CD4-positive, alpha-beta T cell treated with Interleukin-21 for 1 hour (primary cell): ENCODE data around the gene PRKG1.

Source experiments
- DNase-seq: peaks from one replicate; pipeline ENCODE4 v3.0.0-alpha.2; 2020

PRKG1 gene

DNA sequence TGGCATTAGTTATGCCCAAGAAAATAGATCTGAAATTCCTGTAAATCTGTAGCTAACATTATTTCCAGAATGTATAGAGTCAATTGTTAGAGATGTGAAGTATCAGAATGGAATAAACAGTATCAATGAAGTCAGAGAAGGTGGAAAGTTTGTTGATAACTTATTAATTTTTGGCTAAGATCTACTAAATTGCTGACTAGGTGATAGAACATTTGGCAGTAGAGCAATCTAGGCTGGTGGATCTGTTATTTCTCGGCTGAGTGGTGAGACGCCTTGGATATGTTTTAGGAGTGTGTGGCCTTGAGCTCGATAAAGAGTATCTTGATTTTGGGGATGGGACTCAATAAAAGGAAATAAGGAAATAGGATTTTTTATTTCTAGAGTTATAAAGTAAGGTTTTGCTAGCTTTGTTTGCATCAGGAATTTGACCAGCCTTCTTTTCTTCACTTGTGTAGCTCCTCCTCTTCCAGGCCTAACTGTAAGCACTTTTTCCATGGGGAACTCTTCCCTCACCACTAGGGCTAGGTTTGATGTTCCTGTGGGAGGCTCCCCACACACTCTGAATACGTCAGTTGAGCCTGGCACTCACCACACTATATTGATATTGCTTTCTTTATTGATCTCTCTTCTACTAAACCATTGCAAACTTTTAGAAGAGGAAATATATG lies 711.9 kb downstream of the PRKG1 start:
- no peak for DNase-seq

DNA sequence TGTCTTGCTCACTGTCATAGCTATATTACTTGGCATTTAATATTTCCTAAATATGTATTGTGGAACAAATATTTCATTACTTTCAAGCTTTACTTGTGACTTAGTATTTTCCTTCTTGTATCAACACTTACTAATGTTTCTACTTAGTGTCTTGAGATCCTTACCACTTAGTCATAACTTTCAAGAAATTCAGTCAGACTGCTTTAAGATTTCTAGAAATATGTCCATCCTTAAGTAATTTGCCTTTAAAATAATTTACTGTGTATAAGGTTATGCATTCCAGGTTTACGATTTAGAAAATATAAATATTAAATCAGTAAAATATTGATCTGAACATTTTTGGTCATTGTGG lies 712.4 kb downstream of the PRKG1 start:
- DNase-seq, result no peak

DNA sequence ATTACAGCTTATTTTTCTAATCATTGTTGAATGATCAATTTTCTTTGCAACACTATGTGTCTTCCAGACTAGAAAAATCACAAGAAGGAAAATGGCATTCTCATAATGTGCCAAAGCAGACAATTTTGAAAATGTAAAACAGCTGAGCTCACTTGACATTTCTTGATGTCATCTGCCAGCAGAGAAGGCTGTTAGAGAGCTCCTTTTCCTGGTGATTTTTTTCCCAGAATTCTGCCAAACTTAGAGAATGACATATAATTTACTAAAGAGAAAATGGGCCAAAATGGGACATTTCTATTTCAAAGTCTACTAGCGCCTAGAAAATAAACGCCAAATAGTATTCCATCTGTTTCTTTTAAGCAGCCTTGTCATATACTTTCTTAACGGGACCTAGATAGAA lies 714.0 kb downstream of the PRKG1 start:
- DNase-seq, result no peak

DNA sequence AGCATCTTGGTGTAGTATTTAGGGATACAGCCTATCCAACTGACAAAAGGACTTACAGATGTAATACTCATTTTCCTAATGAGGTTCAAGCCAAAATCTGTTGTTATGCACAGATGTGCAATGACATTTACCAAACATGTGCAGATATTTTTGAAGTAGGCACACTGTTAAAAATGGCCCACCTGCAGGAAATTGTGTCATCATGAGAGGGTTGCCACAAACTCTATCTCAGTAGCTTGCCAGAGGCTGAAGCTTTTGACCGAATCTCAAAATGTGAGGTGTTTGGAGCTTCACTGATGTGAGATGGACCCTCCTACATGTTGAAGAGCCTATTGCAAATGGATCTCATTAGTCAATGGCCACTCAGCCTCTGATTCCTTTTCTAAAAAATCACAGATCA lies 714.8 kb downstream of the PRKG1 start:
- no peak for DNase-seq

DNA sequence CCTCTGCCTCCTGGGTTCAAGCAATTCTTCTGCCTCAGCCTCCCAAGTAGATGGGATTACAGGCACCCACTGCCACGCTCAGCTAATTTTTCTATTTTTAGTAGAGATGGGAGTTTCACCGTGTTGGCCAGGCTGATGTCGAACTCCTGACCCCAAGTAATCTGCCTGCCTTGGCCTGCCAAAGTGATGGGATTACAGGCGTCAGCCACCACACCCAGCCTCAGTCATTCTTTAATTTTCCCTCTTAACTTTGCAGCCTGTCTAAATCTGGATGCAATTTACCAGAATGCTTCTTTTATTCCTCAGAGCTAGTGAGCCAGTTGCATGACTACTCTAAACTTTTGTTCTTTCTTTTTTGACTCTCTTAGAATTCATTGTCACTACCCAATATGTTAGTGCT lies 715.6 kb downstream of the PRKG1 start:
- DNase-seq, result no peak

DNA sequence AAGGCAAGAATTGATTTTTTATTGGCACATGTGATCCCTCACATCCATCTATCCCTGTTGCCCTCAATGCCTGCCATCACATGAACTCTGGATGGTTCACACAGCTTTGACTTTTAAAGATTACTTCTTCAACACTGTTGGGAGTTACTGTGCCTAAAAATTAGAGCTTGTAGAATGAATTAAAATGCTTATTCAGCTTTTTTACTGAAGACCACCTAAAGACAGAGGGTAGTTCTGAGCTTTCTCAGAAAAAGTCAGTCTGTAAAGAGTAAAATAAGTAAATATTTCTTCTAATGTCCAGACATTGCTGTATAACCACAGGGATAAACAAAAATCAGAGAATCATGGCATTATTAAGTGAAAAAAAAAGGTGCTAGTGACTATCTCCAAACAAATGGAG lies 718.4 kb downstream of the PRKG1 start:
- DNase-seq, result no peak

DNA sequence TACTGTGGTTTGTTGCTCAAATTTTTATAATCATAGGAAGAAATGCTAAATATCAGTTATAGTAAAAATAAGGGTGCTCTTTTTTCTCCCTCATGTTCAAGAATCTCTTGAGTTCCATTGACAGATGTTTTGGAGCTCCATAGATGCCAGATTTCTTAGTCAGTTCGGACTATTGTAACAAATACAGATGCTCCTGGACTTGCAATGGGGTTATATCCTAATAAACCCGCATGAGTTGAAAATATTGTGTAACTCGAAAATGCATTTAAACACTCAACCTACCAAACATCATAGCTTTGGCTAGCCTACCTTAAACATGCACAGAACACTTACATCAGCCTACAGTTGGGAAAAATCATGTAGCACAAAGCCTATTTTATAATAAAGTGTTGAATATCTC lies 725.8 kb downstream of the PRKG1 start:
- no peak for DNase-seq

DNA sequence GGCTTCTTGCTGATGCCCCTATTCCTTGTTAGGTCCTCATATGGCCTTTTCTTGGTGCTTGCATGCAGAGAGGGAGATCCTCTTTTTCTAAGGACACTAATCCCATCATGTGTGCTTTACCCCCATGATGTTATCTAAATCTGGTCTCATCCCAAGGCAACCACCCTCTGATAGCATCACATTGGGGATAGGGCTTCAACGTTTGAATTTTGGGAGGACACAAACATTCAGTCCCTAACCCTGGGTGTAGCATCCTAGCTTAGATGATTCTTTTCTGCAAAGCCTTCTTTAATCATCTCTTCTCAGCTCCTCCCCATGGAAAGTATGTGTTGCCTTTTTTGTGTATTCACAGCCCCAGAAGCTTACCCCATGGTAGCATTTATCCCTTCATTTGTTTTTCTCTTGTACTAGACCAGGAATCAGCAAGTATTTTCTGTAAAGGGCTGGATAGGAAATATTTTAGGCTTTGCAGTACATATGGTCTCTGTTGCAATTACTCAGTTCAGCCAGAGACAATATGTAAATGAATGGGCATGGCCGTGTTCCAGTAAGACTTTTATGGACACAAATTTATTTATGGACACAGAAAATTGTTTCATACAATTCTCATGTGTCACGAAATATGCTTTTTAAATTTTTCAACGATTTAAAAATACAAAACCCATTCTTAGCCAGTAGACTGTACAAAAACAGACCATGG lies 726.6 kb downstream of the PRKG1 start:
- DNase-seq, result no peak

DNA sequence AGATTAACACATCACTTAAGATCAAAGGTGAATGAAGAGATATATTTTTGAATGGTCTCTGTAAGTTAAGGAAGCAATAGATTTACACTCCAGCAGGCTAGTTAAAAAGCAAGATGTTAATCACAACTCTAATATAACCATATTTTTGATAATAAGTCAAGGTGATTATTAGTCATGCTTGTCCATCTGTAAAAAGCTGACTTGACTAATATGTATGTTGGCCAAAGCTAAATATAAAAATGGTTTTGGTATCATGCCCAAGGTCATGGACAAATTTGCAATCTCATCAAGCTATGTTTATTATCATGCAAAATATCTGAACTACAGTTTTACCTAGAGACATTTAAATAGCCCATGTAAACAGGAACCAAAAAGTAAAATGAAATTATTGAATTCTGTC lies 727.7 kb downstream of the PRKG1 start:
- no peak for DNase-seq

DNA sequence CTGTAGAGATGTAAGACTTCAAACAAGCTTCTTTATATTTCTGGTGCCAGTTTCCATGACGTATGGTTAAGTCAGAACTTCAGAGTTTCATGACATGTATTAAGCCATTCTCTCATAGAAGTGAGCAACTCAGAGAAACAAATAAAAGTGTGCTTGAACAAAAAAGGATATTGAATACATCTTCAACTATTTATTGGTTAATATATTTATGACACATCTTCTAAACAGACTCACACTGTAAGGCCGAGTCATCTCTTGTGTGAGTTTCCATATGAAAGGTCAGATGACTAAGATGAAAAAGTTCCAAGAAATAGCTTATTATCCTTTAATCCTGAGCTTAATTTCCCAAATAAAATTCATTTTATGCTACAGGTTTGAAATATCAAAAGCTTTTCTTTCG lies 730.6 kb downstream of the PRKG1 start:
- DNase-seq, result no peak

DNA sequence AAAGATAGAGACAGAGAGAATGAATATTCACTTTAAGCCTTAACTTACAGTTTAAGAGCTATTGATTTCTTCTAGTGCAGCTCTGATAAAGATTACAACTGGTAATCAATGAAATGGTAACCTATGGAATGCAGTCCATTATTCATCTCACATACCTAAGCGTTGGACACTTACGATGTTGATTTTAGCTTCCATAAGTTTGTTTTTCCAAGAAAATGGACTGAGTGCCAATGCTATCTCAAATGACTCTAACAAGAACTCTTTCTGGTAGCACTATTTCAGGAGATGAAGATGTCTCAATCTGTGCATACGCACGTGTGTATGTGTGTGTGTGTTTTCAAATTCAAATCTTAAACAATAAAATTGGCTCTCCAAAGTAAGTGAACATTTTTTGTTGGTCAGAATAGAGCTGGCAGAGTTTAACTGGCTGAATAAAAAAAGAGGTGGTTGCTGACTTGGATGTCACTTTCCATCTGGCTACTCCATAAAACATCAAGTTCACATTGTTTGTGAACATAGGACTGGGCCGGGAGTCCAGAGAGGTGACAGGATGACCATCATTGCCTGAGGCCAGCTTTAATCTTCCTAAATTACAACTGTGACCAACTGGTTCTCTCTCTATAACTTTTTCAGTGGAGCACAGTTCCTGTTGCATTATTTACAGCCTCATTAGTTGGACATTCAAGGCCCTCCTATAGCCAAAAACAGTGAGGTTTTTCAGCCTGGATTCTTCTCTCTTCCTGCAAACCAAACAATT lies 732.0 kb downstream of the PRKG1 start:
- no peak for DNase-seq

DNA sequence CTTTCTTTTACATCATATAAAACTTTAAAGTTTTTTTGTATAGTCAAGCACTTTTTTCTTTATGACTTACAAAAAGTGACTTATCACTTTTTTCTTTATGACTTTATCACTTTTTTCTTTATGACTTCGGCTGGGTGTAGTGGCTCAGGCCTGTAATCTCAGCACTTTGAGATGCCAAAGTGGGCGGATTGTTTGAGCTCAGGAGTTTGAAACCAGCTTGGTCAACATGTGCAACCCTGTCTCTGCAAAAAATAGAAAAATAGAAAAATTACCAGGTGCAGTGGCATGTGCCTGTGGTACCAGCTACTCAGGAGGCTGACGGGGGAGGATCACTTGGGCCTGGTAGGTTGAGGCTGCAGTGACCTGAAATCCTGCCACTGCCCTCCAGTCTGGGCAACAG lies 733.9 kb downstream of the PRKG1 start:
- no peak for DNase-seq

DNA sequence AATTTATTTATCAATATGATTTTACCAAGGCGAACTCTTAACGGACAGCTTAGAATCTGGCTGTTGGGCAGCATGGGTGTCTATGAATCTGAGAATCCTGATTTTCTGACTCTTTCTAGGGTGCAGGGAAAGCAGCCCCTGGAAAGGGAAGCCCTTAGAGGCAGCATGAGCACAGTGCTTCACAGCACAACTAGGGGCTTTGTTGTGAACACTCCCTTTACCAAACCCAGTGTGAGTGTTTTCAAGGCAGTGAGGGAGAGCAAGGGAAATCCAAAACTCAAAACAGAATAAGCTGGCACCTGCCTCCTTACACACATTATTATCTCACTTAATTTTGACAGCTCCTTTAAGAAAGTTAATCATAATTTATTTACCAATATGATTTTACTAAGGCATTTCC lies 741.4 kb downstream of the PRKG1 start:
- no peak for DNase-seq

DNA sequence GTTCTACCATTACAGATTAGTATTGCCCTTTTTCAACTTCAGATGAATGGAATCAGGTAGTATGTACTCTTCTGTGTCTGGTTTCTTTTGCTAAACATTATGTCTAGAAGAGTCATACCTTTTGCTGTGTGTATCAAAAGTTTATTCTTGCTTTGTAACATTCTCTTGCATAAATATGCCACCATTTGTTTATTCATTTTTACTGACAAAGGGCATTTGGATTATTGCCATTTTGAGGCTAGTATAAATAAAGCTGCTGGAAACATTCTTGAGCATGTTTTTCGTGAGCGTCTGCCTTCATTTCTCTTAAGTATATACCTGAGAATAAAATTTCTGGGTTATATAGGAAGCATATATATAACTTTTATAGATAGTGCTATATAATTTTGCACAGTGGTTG lies 746.8 kb downstream of the PRKG1 start:
- no peak for DNase-seq

DNA sequence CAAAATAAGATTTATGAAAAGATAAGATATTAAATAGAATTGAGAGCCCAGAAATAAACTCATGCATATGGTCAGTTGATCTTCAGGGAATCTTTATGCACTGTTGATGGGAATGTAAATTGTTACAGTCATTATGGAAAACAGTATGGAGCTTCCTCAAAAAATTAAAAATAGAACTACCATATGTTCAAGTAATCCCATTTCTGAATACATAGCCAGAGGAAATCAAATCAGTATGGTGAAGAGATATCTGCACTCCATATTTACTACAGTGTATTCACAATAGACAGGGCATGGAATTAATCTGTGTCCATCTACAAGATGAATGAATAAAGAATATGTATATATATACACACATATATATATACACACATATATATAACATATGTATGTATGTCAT lies 747.5 kb downstream of the PRKG1 start:
- no peak for DNase-seq

DNA sequence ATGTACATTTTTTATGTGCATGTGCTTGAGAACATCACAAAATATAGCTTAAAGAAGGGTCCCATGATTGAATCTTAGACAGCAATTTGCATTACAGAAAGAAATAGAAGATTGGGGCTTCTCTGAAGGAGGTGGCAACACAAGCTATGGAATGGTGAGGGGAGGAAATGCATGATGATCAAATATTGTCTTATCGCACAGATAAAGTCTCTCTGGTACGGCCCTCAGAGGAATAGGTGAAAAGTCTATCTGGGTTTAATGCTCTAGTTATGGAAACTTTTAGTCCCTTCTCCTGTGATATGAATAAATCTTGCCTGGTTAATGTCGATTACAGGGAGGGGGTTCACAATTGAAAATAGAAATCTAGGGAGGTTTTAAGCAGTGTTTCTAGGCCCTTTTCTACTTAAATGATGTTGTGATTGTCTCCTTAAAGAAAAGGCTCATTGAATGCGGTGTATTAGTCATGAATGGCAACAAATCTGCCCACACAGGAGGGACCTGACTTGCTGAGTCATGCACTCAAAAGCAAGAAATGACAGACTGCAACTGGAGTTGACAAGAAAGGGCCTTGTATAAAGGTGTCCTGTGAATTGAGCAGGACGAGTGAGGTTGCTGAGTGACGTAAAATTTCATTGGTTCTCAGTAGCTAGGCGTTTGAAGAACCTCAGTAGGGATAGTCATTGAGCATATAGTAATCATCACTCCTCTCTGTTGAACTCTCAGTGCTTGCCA lies 758.5 kb downstream of the PRKG1 start:
- no peak for DNase-seq

DNA sequence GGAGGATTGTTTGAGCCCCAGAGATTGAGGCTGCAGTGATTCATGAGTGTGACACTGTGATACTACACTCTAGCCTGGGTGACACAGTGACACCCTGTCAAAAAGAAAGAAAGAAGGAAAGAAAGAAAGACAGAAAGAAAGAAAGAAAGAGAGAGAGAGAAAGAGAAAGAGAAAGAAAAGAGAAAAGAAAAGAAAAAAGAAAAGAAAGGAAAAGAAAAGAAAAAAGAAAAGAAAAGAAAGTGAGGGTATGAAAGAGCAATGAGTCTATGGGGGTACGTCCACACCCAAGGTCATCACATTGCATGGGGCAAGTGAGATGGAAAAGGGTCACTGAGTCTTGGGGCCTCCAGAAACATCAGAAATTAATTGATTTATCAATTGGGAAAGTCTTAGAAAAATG lies 760.3 kb downstream of the PRKG1 start:
- DNase-seq, result no peak

DNA sequence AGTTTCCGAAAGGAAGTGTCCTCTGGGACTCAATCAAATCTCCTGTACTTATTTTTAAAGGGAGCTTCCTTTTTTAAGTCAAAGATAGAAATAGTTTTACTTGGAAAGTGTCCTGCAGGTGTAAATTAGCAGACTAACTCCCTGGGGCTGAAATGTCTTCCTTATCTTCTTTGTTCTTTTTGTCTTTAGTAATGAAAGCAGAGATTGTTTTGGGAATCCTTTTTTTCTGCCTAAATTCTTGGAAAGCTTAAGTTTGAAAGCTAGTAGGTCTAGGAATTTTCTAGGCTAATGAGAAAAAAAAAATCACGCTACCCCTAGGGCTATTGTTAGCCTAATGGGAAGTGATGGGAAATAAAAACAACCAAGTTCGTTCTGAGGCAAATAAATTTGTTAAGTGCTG lies 764.2 kb downstream of the PRKG1 start:
- DNase-seq, result no peak

DNA sequence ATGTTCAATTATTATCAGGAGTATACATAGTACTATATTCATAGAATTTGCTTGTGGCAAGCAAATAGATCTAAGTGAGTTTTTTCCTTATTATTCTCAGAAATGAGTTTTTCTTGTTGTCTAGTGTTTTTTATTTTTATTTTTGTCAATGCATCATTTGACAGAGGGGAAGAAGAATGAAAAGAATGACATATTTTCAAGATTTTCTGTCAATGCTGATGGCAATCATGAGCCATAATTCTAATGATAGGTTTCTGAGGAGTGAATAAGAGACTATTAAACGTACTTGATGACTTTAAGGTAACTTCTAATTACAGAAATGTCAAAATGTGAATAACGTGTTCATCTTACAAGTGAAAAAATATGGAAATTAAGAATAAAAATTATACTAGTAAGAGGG lies 769.7 kb downstream of the PRKG1 start:
- no peak for DNase-seq

DNA sequence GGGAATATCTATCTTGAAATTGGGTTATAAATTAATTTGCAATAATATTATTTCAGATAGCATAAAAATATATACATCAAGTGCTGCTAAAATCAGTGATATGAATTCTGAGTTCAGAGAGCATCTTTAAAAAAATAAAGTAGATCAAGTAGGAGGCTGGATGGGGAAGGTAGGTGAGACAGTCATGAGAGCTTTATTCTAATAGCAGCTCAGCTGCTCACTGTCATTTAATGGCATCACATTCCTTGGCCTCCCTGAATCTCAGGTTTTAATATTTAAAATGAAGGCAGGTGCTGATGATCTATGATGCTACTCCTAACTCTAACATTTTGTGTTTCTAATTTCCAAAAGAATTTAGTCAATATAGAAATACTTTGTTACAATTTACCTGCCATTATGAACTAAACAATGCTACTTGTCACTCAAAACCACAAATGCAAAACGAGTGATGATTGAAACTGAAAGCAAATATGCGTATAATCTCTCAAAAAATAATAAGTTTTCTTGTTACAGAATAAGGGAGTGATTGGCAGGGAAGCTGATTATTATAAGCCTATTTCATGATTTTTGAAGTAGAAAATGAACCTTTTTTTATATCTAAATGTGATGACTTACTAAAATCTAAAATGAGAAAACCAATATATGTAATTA lies 772.7 kb downstream of the PRKG1 start:
- DNase-seq, result no peak

DNA sequence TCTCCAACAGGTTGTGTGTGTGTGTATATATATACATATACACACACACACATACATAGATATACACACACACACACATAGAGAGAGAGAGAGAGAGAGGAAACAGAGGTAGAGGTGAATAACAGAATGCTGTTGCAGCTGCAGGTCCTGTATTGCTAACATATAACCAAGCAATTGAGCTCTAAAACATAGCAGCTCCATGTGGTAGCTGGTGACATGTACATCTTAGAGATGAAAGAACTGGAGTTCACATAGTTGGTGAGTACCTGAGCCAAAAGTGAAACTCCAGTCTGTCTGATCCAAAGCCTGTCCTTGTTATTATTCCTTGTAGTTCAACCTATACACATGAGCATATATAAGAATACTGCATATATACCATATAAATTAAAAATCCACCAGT lies 778.0 kb downstream of the PRKG1 start:
- DNase-seq, result no peak

DNA sequence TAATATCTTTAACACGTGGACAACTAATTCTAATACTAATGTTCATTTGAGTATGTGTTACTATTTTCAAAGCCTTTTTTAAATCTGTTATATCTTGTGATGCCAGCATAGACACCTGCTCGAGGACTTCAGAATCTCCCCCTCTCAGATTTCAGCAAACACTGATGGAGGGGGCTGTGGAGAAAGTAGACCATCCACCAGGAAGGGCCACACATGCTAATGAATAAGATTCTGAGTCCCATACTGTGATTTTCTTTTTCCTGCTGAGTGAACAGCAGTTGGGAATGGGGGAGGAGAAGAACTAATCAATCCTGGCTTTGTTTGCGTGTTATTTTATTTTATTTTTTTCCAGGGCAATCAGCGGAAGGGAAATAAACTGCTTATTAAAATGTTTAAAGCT lies 783.0 kb downstream of the PRKG1 start:
- DNase-seq, result no peak

DNA sequence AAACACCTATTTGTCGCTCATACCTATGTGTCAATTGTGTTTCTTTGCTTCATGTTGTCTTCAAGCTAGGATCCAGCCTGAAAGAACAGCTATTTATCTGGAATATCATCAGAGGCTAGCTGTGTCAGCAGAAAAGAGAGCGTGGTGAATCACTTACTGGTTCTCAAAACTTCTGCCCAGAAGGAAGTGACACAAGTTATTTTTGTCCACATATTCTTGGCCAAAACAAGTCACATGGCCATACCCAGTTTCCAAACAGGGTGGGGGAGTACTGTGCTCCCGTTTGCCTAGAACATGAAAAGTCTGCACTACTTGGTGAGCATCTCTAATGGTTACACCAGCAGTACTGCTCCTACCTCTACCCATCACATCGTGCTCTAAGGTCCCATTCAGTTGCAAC lies 786.0 kb downstream of the PRKG1 start:
- no peak for DNase-seq
